Activated CD4-positive, alpha-beta T cell treated with anti-CD3 and anti-CD28 coated beads, Interleukin-2, Interleukin-6, amounts not matched to agents 100 ng/mL and 50 ng/mL, durations not matched to agents 16 hours and 8 hours (primary cell): ENCODE data around the gene HSPG2.
"Not testable (repeated sequence)": the region's sequence is repeated elsewhere in the genome, so short reads cannot be mapped to it uniquely, and the experiment has no call there.

Source experiments
- DNase-seq: peaks from one replicate; pipeline ENCODE4 v3.0.0-alpha.2; 2020

The HSPG2 gene

GRCh38 chr1:21781815-21782348 is 155.2 kb downstream of the HSPG2 start:
- DNase-seq: no peak

- DNase-seq: peak; percentile 83
Measured at GRCh38 chr1:21779613-21780521, 157.2 kb downstream of the HSPG2 start.

GRCh38 chr1:21778405-21778727 is 158.7 kb downstream of the HSPG2 start:
- no peak for DNase-seq

GRCh38 chr1:21776925-21777324 is 160.2 kb downstream of the HSPG2 start:
- DNase-seq: not testable (repeated sequence)

GRCh38 chr1:21775985-21776562 is 161.0 kb downstream of the HSPG2 start:
- peak; percentile 26 for DNase-seq

- no peak for DNase-seq
Measured at GRCh38 chr1:21775550-21775914, 161.6 kb downstream of the HSPG2 start.

- no peak for DNase-seq
Measured at GRCh38 chr1:21774835-21775549, 162.1 kb downstream of the HSPG2 start.

- peak; percentile 44 for DNase-seq
Measured at GRCh38 chr1:21773585-21773984, 163.5 kb downstream of the HSPG2 start.
